Measurements from ENCODE around the gene PARD3B. TPM values are rescaled to one million over a fixed set of nuclear protein-coding genes. Genes with fewer than 3 reads are reported as not detected.
"Not testable (repeated sequence)": the region's sequence is repeated elsewhere in the genome, so short reads cannot be mapped to it uniquely, and the experiment has no call there.

Gene PARD3B
- polyA plus RNA-seq, 10 donors, result 6.5 to 10.2 (median 7.4) TPM

- no peak for DNase-seq
Measured at GRCh38 chr2:204541637-204542036, 3.6 kb upstream of the PARD3B start.

DNA sequence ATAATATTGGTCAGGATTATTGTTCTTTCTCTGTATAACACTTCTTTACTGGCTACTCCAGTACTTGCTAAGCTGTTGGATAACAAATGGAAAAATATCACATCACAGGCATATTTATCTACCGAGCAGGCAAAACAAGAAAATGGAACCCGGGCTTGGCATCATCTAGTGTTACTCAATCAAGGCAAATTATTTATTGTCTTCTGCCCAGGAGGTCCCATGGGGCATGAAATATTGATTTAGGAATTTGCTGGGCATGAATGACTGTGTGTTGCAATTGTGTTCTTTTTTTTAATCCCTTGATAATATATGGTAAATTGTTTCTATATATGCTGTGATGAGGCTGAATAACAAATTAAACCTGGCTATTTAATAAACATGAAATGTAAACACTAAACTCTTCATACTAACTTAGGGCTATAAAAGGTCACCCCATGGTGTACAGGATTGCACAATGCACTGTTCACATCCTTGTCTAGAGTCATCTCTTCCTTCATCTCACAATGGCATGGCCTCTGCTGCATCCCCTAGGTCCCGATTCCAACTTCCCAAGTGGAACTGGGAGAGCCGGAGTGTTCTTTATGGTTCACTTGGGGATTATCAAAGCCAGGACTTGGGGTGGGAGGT lies 2.2 kb upstream of the PARD3B start:
- no peak for DNase-seq

- DNase-seq, result peak in 1 of 3 donors; percentile 55
Measured at GRCh38 chr2:204545861-204546735, 823 bp downstream of the PARD3B start.

DNA sequence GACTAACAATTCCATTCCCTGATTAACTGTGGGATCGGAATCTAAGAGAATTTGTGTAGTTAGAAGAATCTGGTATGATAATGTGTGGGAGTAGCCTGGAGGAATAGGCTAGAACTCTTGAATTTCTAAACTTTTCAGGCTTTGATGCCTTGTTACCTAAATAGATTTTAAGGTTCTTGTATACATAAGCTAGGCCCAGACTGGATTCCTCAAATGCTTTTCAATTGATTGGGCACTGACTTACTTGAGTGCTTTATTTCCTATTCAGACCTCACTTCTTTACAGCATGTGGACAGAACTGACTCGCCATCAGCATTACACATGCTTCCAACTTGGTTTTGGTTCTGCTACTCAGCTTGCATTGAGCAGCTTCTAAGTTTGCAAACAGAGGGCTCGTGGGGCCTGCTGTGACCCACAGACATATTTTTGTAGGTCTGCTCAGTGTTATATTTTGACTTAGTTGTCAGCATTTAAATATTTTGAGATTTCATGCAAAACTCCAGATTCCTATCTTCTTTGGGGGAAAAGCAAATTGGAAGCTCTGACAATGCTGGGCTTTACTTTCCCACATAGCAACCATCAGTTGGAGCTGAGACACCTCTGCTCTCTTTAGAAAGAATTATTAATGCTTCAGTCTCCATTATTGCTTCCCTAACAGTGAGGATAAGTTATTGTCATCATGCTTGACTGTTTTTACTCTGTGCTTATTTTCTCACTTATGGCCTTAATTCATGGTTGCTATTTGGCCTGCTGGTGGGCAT lies 5.7 kb downstream of the PARD3B start:
- peak in 1 of 3 donors; percentile 11 for DNase-seq

DNA sequence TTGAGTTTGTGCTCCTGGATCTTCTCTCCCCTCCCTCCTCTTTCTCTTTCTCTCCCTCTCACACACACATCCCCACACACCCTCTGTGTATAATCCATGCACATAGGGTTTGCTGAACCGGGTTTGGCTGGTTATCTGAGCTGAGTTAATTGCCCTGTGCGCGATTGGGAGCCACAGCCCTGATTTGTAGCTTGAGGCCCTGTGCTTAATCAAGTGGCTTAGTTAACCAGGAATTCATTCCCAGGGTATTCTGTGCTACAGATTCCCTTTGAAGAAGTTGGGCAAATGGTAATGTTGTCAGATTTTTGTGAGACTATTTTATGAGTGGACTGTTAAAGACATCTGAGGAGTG lies 6.2 kb downstream of the PARD3B start:
- no peak for DNase-seq

- DNase-seq, result no peak
Measured at GRCh38 chr2:204557604-204558003, 12.3 kb downstream of the PARD3B start.

DNA sequence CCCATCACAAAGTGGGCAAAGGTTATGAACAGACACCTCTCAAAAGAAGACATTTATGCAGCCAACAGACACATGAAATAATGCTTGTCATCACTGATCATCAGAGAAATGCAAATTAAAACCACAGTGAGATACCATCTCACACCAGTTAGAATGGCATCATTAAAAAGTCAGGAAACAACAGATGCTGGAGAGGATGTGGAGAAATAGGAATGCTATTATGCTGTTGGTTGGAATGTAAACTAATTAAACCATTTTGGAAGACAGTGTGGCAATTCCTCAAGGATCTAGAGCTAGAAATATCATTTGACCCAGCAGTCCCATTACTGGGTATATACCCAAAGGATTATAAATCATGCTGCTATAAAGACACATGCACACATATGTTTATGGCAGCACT lies 14.1 kb downstream of the PARD3B start:
- DNase-seq, result not testable (repeated sequence)

GRCh38 chr2:204560902-204561301 lies 15.6 kb downstream of the PARD3B start:
- no peak for DNase-seq

DNA sequence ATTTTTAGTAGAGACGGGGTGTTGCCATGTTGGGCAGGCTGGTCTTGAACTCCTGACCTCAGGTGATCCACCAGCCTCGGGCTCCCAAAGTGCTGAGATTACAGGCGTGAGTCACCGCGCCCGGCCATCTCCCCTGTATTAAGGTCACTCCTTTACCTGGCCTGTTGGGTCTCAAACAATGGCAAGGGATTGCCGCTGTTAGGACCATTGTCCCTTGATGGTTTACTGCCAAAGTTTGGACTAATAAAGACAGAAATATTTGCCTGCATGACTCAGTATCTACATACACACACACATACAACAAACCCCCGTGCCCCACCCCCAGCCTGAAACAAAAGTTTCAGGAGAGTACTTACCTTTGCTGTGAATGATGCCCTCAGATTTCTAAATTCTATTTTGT lies 16.5 kb downstream of the PARD3B start:
- no peak for DNase-seq

DNA sequence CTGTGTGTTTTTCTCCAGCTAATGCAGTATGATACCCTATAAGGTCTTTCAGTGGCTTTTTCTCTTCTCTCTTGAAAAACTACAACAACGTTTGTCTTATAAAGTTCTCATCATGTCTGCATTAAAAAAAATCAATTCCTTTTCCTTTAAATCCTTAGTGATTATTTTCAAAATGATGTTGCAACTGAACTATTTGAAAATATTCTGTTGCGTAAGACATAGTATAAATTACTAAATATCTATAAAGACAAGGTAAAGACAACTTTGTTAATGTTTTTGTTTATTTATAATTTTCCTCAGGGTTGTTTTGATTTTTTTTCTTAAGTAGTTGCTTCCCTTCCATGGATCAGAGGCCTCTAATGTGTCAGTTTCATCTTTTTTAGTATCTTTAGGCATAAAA lies 21.2 kb downstream of the PARD3B start:
- DNase-seq, result no peak

- DNase-seq, result no peak
Measured at GRCh38 chr2:204570421-204570820, 25.1 kb downstream of the PARD3B start.

GRCh38 chr2:204571041-204571440 lies 25.8 kb downstream of the PARD3B start:
- no peak for DNase-seq

DNA sequence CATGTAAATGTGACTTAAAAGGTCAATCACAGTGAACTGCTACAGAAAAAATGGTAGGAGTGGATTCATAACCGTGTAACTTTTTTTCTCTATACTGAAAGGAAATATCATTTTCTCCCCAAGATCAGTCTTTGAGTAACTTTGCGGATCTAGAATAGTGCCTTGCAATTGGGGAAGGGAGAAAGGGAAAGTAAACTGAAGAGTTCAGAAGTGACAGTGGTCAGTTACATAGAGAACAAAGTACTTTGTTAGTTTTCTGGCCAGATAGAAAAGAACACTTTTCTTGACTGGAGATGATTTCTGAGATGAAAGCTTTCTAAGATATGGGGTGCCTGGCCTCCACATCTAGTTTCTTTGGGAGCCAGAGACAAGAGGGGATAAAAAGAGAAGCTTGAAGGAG lies 26.6 kb downstream of the PARD3B start:
- no peak for DNase-seq

GRCh38 chr2:204573221-204573620 lies 27.9 kb downstream of the PARD3B start:
- DNase-seq, result no peak

- DNase-seq, result no peak
Measured at GRCh38 chr2:204574486-204574885, 29.2 kb downstream of the PARD3B start.

GRCh38 chr2:204575463-204575862 lies 30.2 kb downstream of the PARD3B start:
- DNase-seq, result no peak

GRCh38 chr2:204576362-204576979 lies 31.2 kb downstream of the PARD3B start:
- DNase-seq, result no peak

GRCh38 chr2:204578928-204579598 lies 33.8 kb downstream of the PARD3B start:
- DNase-seq, result no peak

DNA sequence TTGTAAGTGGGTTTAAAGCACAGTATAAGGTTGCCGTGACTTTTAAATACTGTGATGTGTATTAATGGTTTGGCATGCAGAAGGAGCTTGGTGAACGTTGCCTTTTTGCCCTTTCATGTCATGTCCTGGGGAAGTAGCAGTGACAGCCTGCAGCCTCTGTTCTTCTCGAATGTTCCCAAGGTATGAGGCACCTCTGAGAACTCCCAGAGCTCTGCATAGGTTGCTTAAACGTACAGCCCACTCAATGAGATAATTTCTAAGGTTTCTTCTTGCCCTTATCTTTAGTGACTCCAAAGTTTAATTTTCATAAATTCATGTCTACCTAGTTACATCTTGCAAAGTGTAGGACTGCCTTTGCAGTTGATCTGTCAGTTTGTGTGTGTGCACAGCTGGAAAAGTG lies 36.7 kb downstream of the PARD3B start:
- DNase-seq, result no peak

DNA sequence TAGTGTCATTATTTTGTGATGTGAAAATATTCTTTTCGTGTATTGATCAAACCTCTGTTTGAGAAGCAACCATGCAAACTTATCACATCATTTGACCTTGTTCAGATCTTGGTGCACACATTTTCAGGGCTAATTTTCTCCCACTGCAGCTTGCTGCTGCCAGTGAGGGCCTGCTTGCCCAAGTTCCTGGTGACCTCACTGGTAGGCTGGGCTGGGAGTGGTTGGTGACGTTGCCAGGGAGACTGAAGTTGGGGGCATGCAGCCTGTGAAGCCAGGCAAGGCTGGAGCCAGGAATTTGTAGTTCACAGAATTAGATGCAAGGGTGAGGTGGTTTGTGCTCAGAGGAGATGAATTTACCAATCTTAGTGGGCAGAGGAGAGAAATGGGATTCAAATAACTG lies 38.5 kb downstream of the PARD3B start:
- no peak for DNase-seq

DNA sequence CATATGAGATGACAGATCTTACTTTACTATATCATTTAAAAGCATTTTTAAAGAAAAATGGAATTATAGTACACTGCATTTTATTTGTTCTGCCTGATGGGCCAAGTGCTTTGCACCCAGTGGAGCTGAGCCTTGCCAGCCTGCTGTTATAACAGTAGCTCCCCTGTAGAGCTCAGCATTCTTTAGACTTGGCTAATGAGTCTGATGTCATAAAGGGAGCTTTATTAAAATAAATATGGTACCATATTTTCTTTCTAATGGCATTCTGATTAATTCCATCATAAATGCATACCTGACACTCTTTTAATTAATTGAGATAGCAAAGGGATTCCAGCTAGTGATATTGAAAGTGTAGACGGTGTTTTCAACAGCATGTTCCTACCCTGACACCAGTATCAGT lies 40.7 kb downstream of the PARD3B start:
- no peak for DNase-seq
